Neuronal stem cell (in vitro differentiated cells): ENCODE measurements around the gene CYP11A1.
A peak's percentile ranks its signal among the peaks of the same experiment; 100 is the strongest.

Experiments
- DNase-seq: peaks from one replicate; pipeline ENCODE4 v3.0.0-alpha.2; 2013; ENCODE audit warnings: low spot score
- H2AFZ ChIP-seq: one replicate; pipeline ENCODE4 v1.6.1; 2013; ENCODE audit warnings: mild to moderate bottlenecking, low read length, inconsistent platforms
- H2AK5ac ChIP-seq: 2 replicates; pipeline ENCODE4 v1.6.1; 2013; ENCODE audit warnings: low read depth, mild to moderate bottlenecking, inconsistent platforms, low read length, moderate library complexity, mixed read lengths
- H2BK120ac ChIP-seq: 2 replicates; pipeline ENCODE4 v1.6.1; 2013; ENCODE audit warnings: low read depth, mild to moderate bottlenecking, inconsistent platforms, low read length, moderate library complexity, mixed read lengths
- H2BK12ac ChIP-seq: one replicate; pipeline ENCODE4 v1.6.1; 2013; ENCODE audit warnings: low read length, inconsistent platforms
- H2BK15ac ChIP-seq: 2 replicates; pipeline ENCODE4 v1.6.1; 2013; ENCODE audit warnings: mild to moderate bottlenecking, low read length, inconsistent platforms, mixed read lengths
- H2BK5ac ChIP-seq: one replicate; pipeline ENCODE4 v1.6.1; 2013; ENCODE audit warnings: inconsistent platforms, mild to moderate bottlenecking, low read length, moderate library complexity
- H3K14ac ChIP-seq: one replicate; pipeline ENCODE4 v1.6.1; 2013; ENCODE audit warnings: low read length, inconsistent platforms
- H3K18ac ChIP-seq: 2 replicates; pipeline ENCODE4 v1.6.1; 2013; ENCODE audit warnings: low read length, inconsistent platforms
- H3K23ac ChIP-seq: 2 replicates; pipeline ENCODE4 v1.6.1; 2013; ENCODE audit warnings: low read depth, mild to moderate bottlenecking, mixed read lengths, low read length, inconsistent platforms; ENCODE audit not compliant: poor library complexity
- H3K27ac ChIP-seq: replicated peaks from 3 replicates; pipeline ENCODE4 v1.5.1; 2013; ENCODE audit warnings: low read length, inconsistent platforms
- H3K27me3 ChIP-seq, 3 experiments: 2 replicates each; pipeline ENCODE4 v1.6.1; 2013; ENCODE audit warnings: low read length in 3 of 3, mild to moderate bottlenecking in 2 of 3, inconsistent platforms in 1 of 3, low read depth in 1 of 3, mixed read lengths in 1 of 3, moderate library complexity in 1 of 3; ENCODE audit not compliant: control insufficient read depth in 3 of 3, insufficient read depth in 3 of 3
- H3K36me3 ChIP-seq, 2 donors: replicated peaks in 1 of 2; 2 replicates each; pipeline ENCODE4 v1.6.1; 2013; ENCODE audit warnings: low read length in 2 of 2; ENCODE audit not compliant: control insufficient read depth in 2 of 2, insufficient read depth in 2 of 2
- H3K4ac ChIP-seq: 2 replicates; pipeline ENCODE4 v1.6.1; 2013; ENCODE audit warnings: inconsistent platforms, mild to moderate bottlenecking, low read length, moderate library complexity
- H3K4me1 ChIP-seq, 2 donors: 1 replicate in 1 of 2; 2 replicates in 1 of 2; pipeline ENCODE4 v1.6.1; 2013; ENCODE audit warnings: low read length in 2 of 2, low read depth in 1 of 2; ENCODE audit not compliant: control insufficient read depth in 2 of 2, insufficient read depth in 1 of 2
- H3K4me2 ChIP-seq: one replicate; pipeline ENCODE4 v1.6.1; 2013; ENCODE audit warnings: mild to moderate bottlenecking, low read length, inconsistent platforms; ENCODE audit not compliant: insufficient read depth, poor library complexity, severe bottlenecking
- H3K4me3 ChIP-seq, 2 donors: 2 replicates each; pipeline ENCODE4 v1.5.1; 2013; ENCODE audit warnings: low read length in 2 of 2, mild to moderate bottlenecking in 2 of 2, inconsistent platforms in 1 of 2, moderate library complexity in 1 of 2
- H3K79me1 ChIP-seq: one replicate; pipeline ENCODE4 v1.6.1; 2013; ENCODE audit warnings: low read depth, mild to moderate bottlenecking, inconsistent platforms, low read length, moderate library complexity
- H3K9ac ChIP-seq: one replicate; pipeline ENCODE4 v1.6.1; 2013; ENCODE audit warnings: mild to moderate bottlenecking, low read depth, low read length, inconsistent platforms; ENCODE audit not compliant: poor library complexity
- H3K9me3 ChIP-seq, 2 donors: replicated peaks in 1 of 2; 2 replicates each; pipeline versions ENCODE3 to v1.6.1; 2013; ENCODE audit warnings: low read length in 2 of 2, mild to moderate bottlenecking in 2 of 2, inconsistent platforms in 1 of 2, low read depth in 1 of 2, mixed read lengths in 1 of 2, moderate library complexity in 1 of 2; ENCODE audit not compliant: control insufficient read depth in 2 of 2, insufficient read depth in 1 of 2
- H4K8ac ChIP-seq: one replicate; pipeline ENCODE4 v1.6.1; 2013; ENCODE audit warnings: low read depth, mild to moderate bottlenecking, inconsistent platforms, low read length, moderate library complexity
- H4K91ac ChIP-seq: one replicate; pipeline ENCODE4 v1.6.1; 2013; ENCODE audit warnings: low read length, low read depth, mild to moderate bottlenecking, inconsistent platforms; ENCODE audit not compliant: poor library complexity
- WGBS, 2 donors: extraction: QIAGEN DNeasy Blood & Tissue Kit; methylation state at CpG; one replicate each; pipeline ENCODE4 v1.1.7; 2013; ENCODE audit warnings: missing lambda C conversion rate in 2 of 2, mixed read lengths in 1 of 2; ENCODE audit not compliant: insufficient read length in 2 of 2, insufficient replicate concordance in 1 of 2; ENCODE audit errors: extremely low coverage in 2 of 2; 5-methylcytosine and 5-hydroxymethylcytosine counted together

The CYP11A1 gene

GRCh38 chr15:74330861-74331408 is 36.5 kb downstream of the CYP11A1 start:
- no peak for DNase-seq
- no CpG with 5 or more reads among the region's 11 CpGs for WGBS, 2 donors

GRCh38 chr15:74328331-74329056 is 39.0 kb downstream of the CYP11A1 start:
- Histone ChIP-seq H4K91ac (no peak overlapping the region), H2AK5ac (no peak overlapping the region), H3K36me3 (no peaks in the 10 kb centered on the region), H3K79me1 (peaks cover 1% of the 10 kb centered on the region), H3K18ac (peak overlapping the region; percentile 1), H2AFZ (no peak overlapping the region), H2BK5ac (peak overlapping the region; percentile 45), H3K14ac (peak overlapping the region; percentile 97), H3K4me2 (no peak overlapping the region), H3K4me3 (no peak overlapping the region), H2BK12ac (peak overlapping the region; percentile 16), H2BK15ac (peak overlapping the region; percentile 18), H3K9me3 (no peaks in the 10 kb centered on the region), H3K9ac (peak overlapping the region; percentile 63), H3K27ac (no peak overlapping the region), H3K4me1 (peaks cover 9 to 16% of the 10 kb centered on the region in 2 donors), H2BK120ac (no peak overlapping the region), H3K4ac (no peak overlapping the region), H3K23ac (peak overlapping the region; percentile 75), H3K27me3 (peaks cover 0 to 35% (median 0%) of the 10 kb centered on the region in 3 experiments), H4K8ac (no peak overlapping the region)
- DNase-seq = no peak
- WGBS, 2 donors = no CpG with 5 or more reads among the region's 10 CpGs

More at GRCh38 chr15:74330861-74331408, 36.5 kb downstream of the CYP11A1 start:
- H3K4ac ChIP-seq = no peak overlapping the region
- no peaks in the 10 kb centered on the region for H3K36me3 ChIP-seq
- no peak overlapping the region for H2BK120ac ChIP-seq
- H3K27ac ChIP-seq = no peak overlapping the region
- H3K9me3 ChIP-seq = peaks cover 0 to 5% of the 10 kb centered on the region in 2 donors
- H2BK15ac ChIP-seq = no peak overlapping the region
- H3K9ac ChIP-seq = no peak overlapping the region
- no peak overlapping the region for H4K8ac ChIP-seq
- no peak overlapping the region for H4K91ac ChIP-seq
- H2BK5ac ChIP-seq = no peak overlapping the region
- H3K4me1 ChIP-seq = peaks cover 9 to 16% of the 10 kb centered on the region in 2 donors
- H2AK5ac ChIP-seq = peak overlapping the region; percentile 32
- H2AFZ ChIP-seq = no peak overlapping the region
- no peak overlapping the region for H3K14ac ChIP-seq
- no peak overlapping the region for H3K18ac ChIP-seq
- no peak overlapping the region for H3K4me2 ChIP-seq
- H2BK12ac ChIP-seq = peak overlapping the region; percentile 52
- no peak overlapping the region for H3K23ac ChIP-seq
- H3K4me3 ChIP-seq = no peak overlapping the region
- H3K79me1 ChIP-seq = peaks cover 1% of the 10 kb centered on the region
- peaks cover 0 to 35% (median 0%) of the 10 kb centered on the region in 3 experiments for H3K27me3 ChIP-seq

GRCh38 chr15:74327756-74328155 is 39.7 kb downstream of the CYP11A1 start:
- peaks cover 1% of the 10 kb centered on the region for H3K79me1 ChIP-seq

GRCh38 chr15:74326746-74327145 is 40.7 kb downstream of the CYP11A1 start:
- H2AK5ac ChIP-seq = peak overlapping the region; percentile 38
- peaks cover 1% of the 10 kb centered on the region for H3K79me1 ChIP-seq
- H3K9me3 ChIP-seq = no peaks in the 10 kb centered on the region
- H3K36me3 ChIP-seq = no peaks in the 10 kb centered on the region
- peak overlapping the region; percentile 50 for H3K9ac ChIP-seq
- peaks cover 9 to 16% of the 10 kb centered on the region in 2 donors for H3K4me1 ChIP-seq
- no peak overlapping the region for H3K4me2 ChIP-seq
- H2AFZ ChIP-seq = no peak overlapping the region
- H2BK120ac ChIP-seq = no peak overlapping the region
- H3K27me3 ChIP-seq = peaks cover 0 to 30% (median 1%) of the 10 kb centered on the region in 3 experiments
- H2BK12ac ChIP-seq = no peak overlapping the region
- no peak overlapping the region for H4K8ac ChIP-seq
- peak overlapping the region; percentile 68 for H2BK15ac ChIP-seq
- H4K91ac ChIP-seq = no peak overlapping the region
- no peak for DNase-seq
- WGBS, 2 donors = no CpG with 5 or more reads among the region's 4 CpGs
- no peak overlapping the region for H3K14ac ChIP-seq
- H3K27ac ChIP-seq = no peak overlapping the region
- H3K18ac ChIP-seq = peak overlapping the region; percentile 88
- no peak overlapping the region for H3K4me3 ChIP-seq
- H3K4ac ChIP-seq = no peak overlapping the region
- H2BK5ac ChIP-seq = peak overlapping the region; percentile 11
- peak overlapping the region; percentile 52 for H3K23ac ChIP-seq

More at GRCh38 chr15:74327756-74328155, 39.7 kb downstream of the CYP11A1 start:
- Histone ChIP-seq H3K4me2 (no peak overlapping the region), H3K23ac (no peak overlapping the region), H3K4ac (no peak overlapping the region), H3K27me3 (peaks cover 0 to 35% (median 1%) of the 10 kb centered on the region in 3 experiments), H3K4me1 (peaks cover 9 to 16% of the 10 kb centered on the region in 2 donors), H3K9ac (no peak overlapping the region), H3K27ac (no peak overlapping the region), H3K4me3 (peak overlapping the region in 1 of 2 donors; percentile 58), H2BK12ac (no peak overlapping the region), H3K36me3 (no peaks in the 10 kb centered on the region), H3K14ac (no peak overlapping the region), H4K91ac (no peak overlapping the region), H2AFZ (no peak overlapping the region), H2BK15ac (no peak overlapping the region), H3K18ac (no peak overlapping the region), H2AK5ac (no peak overlapping the region), H2BK120ac (no peak overlapping the region), H4K8ac (no peak overlapping the region), H3K9me3 (no peaks in the 10 kb centered on the region), H2BK5ac (no peak overlapping the region)
- no CpG with 5 or more reads among the region's 6 CpGs for WGBS, 2 donors
- DNase-seq = no peak
